ENCODE results near the gene CYS1.
"Not testable (repeated sequence)": the region's sequence is repeated elsewhere in the genome, so short reads cannot be mapped to it uniquely, and the experiment has no call there.

Gene CYS1

DNA sequence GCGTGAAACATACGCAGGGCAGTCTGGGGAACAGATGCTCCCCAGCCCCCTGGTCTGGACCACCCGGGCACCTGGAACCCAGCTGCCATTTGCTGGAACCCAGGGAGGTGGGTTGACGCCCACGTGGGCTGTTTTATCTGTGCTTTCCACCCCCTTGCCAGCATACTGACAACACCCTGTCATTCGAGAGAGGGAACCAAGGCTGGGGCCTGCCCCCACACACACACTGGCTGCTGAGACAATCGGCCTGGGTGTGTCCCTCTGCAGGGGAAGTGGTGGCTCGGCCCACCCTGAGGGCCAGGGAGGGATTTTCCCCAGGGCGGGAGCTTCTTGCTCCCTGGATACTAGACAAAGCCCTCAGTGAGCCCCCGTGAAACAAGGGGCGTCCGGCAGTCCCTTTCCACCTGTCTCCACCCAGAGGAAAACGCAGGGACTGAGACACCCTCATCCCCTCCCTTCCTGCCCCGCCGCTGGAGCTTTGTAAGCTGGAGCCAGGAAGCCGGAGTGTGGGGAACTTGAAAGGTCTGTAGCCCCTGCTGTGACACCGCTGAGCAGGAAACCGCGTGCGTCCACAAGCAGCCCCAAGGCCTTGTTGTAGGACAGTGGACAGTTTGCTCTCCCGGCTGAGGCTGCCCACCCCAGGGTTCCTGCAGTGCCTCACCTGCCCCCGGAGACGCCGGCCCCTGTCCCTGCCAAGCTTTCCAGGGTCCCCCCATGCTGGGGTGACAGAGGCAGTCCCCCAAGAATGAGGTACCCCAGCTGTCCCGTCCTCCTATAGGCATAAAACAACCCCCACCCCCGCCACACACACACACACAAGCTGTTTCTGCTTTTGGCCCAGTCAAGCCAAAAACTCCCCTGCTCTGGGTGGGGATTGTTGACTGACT, 51.0 kb downstream of the CYS1 start:
- DNase-seq = peak; percentile 67

DNA sequence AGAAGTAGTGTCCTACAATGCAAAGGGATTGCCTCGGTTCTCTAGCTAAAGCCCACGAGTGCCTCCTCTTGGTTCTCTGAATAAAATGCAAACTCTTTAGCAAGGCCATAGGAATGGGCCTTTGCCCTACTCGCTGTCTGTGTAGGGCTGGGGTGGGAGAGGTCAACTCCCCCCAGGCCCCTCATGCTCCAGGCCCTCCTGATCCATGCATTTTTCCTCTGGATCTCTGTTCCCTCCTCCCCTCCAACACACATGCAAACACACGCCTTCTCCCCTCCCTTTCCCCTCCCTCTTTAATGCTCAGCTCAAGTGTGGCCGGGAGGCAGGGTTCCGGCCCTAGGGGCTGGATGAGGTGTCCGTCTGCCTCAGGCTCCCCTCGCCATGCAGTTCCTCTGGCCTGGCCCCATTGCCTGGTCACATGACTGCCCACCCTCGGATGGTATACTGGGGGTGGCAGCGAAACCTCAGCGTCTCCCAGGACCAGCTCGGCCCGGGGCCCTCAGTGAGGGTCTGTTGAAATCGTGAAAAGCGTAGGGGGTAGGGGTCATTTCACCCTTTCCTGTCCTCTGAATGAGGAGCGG, 51.7 kb downstream of the CYS1 start:
- no peak for DNase-seq

DNA sequence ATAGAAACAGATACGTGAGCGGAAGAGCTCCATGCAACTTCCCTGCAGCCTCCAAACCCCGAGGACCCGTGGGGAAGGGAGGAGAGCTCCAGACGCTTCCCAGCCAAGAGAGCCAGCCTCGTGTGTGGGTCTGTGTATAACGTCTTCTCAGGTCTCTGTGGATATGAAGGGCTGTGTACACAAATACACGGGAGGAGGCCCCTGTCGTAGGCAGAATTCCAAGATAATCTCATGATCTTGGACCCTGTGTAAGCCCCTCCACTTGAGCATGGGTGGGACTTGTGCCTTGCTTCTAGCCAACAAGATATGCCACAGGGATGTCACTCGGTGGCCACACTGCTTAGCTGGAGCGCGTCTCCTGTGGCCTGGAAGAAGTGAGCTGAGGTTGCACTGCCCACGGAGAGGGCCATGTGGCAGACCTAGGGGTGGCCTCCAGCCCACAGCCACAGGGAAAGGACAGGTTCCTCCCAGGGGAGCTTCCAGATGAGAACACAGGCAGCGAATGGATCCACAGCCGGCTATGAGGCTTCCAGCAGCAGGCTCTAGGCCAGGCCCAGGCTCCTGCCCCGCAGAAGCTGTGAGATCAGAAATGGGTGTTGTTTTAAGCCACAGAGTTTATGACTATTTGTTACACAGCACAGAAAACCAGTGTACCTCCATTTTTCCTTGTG, 52.4 kb downstream of the CYS1 start:
- DNase-seq = no peak

DNA sequence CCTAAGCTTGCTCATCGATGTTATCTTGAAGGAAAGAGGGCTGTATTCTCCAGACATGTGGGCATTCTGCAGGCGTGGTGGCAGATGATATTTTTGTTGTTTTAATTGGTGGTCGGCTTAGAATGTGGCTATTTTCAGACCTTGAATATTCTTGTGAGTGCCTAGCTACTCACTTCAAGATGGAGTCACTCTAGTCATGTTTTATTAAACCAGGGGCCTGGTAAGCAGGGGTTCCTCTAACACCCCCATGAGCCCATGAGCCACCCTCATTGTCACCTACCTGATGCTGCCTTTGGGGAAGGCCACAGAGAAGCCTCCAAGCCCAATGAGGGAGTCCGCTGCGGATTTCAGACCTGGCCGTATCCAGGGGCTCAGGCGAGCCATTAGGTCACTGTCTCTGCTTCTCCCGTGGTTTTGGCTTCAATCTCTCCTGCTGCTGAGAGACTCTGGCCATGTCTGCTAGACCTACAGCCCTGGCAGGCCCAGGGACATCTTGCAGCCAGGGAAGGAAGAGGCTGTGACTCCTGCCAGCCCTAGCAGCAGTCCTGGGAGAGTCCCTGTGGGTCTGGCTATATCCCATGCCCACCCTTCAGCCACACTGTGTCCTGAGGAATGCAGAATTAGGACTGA, 53.2 kb downstream of the CYS1 start:
- no peak for DNase-seq

DNA sequence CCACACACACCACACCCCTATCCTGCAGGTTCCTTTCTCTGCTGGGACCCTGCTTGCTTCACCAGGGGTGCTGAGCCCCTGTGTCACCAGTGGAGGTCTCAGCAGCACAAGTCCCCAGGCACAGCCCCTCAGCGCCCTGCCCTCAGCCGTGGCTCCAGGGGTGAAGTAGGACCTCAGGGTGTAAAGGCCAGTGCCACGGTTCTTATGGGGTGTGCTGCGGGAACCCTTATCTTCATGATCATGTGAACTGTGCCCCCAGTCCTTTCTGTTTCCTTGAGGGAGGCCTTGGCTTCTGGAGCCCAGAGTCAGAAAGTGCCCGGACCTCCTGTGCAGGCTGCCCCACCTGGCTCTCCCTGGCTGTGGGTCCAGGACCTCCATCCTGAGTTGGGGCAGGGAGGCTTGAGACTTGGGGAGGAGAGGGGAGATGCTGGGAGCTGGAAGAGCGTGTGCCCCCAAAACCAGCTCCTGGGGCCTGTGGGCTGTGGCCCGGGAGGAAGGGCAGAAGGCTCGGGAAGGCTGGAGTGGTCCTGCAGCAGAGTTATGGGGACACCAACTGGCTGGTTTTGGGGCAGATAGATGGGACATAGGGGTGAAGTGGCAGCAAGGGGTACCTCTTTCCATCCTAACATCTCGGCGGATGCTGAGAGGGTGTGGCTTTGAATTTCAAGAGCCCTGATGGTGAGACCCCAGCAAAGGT, 57.1 kb downstream of the CYS1 start:
- DNase-seq = no peak

DNA sequence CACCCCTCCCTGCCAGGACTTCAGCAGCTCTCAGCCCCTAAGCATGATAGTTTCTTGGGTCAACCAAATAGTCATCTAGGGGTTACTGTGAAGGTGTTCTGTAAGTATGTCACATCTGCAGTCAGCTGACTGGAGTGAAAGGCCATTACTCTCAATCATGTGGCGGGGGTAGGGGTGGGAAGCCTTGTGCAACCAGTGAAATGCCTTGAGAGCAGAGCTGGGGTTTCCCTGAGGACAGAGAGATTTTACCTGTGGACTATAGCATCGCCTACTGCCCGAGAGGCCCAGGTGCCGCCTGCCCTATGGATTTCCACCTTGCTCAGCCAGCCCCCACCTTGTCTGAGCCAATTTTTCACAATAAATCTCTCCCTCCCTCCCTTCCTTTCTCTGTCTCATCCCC, 57.8 kb downstream of the CYS1 start:
- DNase-seq = no peak

DNA sequence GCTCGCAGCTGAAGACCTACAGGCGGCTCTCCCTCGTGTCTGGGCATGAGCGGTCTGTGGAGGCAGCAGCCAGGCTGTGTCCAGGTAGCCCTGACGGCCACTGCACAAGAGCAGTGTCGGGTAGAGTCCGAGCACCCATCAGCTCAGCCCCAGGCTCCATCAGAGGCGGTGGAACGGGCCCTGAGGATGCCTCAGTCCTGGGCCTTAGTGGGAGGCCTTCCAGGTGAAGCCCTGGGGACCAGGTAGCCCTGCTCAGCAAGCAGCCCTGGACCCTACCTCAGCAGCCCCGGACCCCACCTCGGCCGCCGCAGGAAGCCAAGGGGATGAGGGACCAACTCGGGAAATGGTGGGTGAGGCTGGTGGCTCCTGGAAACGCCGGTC, 58.2 kb downstream of the CYS1 start:
- no peak for DNase-seq

DNA sequence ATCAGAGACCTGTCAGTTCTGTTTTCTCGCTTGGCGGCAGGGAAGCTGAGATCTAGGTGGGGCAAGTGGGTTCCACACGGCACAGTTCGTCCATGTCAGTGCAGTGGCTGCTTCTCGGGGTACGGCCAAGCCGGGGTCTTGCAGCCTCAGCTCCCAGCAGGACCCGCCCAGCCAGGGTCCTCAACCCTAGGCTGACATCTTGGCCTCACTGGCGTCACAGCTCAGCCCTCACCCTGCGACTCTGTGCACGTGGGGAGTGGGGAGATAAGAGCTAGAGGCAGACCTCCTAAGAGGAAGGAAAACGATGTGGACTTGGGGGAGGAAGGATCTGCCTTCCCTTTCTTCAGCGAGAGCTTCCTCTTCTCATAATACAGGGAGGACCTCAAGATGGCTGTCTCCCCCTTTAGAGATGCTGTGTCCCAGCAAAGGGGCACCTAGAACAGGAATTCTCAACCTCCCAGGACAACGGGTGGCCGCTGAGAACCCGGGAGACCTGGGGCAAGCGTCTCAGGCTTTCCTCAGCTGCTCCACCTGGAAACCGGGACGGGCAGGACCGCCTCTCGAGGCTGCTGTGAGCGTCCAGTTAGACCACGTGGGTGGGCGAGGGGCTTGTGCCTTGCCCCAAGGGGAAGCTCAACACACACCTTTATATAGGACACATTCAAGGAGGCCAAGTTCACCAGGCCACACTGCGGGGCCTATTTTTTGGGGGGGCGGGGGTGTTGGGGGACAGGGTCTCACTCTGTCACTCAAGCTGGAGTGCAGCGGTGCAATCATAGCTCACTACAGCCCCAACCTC, 60.4 kb downstream of the CYS1 start:
- no peak for DNase-seq

DNA sequence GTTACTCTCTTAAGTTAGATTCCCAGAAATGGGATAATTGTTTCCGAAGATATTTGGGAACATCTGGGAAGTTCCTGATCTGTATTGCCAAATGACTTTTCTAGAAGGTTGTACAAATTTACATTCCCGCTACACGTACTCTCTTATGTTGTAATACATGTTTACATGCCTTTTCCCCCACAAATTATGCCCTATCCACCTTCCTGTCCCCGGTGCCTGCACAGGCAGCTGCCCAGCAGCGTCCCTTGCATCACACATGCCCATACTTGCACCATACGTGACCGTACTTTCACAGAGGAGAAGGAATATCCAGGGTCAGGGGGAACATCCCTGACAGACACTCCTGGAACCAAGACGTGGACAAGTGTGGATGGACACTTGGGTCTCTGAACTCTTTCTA, 61.0 kb downstream of the CYS1 start:
- no peak for DNase-seq

DNA sequence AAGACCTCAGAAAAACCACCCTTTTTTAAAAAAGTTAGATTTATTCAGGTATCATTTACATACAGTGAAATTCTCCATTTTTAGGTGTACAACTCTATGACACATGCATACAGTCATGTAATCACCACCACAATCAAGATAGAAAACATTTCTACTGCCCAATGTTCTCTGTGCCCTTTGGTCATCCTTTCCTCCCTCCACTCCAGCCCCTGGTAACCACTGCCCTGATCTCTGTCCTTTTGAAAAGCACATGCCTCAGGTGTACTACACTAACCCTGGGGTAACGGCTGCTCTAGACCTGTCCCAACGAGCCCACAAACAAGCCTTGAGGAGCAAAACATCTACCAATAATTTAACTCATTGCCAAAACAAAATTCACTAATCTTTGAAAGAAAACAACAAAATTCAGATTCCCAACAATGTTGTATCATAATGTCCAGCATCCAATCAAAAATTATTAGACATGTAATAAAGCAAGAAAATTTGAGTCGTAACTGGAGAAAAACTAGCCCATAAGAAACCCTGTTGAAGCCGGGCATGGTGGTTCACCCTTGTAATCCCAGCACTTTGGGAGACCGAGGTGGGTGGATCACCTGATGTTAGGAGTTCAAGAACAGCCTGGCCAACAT, 62.8 kb downstream of the CYS1 start:
- no peak for DNase-seq

DNA sequence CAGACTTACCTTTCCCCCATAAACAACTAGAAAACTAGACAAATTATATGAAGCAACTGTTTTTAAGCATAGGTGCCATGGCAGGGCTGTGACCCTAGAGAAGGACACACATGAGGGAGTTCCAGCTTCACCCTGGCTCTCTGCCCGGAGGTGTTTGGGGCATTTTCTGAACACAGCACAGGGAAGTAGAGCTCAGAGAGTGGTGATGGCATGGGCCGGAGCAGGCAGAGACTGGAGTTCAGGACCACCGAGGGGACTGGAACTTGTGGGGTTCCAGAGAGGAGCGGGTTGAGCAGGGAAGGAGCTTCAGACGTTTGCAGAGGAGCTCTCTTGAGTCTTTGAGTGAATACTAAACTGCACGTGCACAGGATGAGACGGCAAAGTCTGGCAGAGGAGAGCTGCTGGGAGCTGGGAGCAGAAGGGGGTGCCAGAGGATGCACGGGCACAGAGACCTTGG, 63.4 kb downstream of the CYS1 start:
- DNase-seq = no peak

DNA sequence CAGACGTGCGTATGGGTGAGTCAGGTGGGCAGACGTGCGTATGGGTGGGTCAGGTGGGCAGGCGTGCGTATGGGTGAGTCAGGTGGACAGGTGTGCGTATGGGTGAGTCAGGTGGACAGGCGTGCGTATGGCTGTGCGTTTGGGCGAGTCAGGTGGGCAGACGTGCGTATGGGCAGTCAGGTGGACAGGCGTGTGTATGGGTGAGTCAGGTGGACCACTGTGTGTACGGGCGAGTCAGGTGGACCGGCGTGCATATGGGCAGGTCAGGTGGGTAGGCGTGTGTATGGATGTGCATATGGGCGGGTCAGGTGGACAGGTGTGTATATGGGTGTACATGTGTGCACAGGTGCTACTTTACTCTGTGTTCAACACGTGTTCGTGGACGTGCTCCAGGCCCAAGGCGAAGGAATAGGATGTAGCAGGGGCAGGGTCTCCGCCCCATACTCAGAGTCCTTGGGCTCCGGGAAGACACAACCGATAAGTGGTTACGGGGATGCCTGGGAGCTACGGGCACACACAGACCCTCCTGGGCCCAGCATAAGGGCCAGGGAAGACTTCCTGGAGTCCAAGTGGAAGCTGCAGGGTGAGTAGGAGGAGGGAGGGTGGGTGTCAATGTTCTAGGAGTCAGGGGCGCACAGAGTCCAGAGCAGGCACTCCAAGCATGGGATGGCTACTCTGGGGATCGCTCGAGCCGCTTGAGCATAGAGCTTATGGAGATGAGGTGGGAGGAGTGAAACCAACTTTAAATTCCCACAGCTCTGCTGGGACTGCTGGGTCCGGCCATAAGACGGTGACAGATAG, 64.0 kb downstream of the CYS1 start:
- no peak for DNase-seq

DNA sequence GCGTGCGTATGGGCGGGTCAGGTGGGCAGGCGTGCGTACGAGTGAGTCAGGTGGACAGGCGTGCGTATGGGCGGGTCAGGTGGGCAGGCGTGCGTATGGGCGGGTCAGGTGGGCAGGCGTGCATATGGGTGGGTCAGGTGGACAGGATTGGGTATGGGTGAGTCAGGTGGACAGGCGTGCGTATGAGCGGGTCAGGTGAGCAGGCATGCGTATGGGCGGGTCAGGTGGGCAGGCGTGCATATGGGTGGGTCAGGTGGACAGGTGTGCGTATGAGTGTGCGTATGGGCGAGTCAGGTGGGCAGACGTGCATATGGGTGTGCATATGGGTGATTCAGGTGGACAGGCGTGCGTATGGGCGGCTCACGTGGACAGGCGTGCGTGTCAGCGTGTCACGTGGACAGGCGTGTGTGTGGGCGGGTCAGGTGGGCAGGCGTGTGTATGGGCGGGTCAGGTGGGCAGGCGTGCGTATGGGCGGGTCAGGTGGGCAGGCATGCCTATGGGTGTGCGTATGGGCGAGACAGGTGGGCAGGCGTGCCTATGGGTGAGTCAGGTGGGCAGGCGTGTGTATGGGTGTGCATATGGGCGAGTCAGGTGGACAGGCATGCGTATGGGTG, 64.7 kb downstream of the CYS1 start:
- DNase-seq = not testable (repeated sequence)

DNA sequence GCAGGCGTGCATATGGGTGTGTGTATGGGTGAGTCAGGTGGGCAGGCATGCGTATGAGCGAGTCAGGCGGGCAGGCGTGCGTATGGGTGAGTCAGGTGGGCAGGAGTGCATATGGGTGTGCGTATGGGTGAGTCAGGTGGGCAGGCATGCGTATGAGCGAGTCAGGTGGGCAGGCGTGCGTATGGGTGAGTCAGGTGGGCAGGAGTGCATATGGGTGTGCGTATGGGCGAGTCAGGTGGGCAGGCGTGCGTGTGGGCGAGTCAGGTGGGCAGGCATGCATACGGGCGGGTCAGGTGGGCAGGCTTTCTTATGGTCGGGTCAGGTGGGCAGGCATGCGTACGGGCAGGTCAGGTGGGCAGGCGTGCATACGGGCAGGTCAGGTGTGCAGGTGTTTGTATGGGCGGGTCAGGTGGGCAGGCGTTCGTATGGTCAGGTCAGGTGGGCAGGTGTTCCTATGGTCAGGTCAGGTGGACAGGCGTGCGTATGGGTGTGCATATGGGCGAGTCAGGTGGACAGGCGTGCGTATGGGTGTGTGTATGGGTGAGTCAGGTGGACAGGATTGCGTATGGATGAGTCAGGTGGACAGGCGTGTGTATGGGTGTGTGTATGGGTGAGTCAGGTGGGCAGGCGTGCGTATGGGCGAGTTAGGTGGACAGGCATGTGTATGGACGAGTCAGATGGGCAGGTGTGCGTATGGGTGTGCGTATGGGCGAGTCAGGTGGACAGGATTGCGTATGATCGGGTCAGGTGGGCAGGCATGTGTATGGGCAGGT, 65.6 kb downstream of the CYS1 start:
- DNase-seq = no peak

DNA sequence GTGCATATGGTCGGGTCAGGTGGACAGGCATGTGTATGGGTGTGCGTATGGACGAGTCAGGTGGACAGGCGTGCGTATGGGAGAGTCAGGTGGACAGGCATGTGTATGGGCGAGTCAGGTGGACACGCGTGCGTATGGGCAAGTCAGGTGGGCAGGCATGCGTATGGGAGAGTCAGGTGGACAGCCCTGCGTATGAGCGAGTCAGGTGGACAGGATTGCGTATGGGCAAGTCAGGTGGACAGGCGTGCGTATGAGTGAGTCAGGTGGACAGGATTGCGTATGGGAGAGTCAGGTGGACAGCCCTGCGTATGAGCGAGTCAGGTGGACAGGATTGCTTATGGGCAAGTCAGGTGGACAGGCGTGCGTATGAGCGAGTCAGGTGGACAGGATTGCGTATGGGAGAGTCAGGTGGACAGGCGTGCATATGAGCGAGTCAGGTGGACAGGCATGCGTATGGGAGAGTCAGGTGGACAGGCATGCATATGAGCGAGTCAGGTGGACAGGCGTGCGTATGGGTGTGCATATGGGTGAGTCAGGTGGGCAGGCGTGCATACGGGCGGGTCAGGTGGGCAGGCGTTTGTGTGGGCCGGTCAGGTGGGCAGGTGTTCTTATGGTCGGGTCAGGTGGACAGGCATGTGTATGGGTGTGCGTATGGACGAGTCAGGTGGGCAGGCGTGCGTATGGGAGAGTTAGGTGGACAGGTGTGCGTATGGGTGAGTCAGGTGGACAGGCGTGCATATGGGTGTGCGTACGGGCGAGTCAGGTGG, 66.4 kb downstream of the CYS1 start:
- not testable (repeated sequence) for DNase-seq

DNA sequence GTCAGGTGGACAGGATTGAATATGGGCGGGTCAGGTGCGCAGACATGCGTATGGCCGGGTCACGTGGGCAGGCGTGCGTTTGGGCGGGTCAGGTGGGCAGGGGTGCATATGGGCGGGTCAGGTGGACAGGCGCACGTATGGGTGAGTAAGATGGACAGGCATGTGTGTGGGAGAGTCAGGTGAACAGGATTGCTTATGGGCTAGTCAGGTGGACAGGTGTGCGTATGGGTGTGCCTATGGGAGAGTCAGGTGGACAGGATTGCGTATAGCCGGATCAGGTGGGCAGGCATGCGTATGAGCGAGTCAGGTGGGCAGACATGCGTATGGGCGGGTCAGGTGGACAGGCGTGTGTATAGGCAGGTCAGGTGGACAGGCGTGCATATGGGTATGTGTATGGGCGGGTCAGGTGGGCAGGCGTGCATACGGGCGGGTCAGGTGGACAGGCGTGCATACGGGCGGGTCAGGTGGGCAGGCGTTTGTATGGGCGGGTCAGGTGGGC, 67.2 kb downstream of the CYS1 start:
- DNase-seq = no peak

DNA sequence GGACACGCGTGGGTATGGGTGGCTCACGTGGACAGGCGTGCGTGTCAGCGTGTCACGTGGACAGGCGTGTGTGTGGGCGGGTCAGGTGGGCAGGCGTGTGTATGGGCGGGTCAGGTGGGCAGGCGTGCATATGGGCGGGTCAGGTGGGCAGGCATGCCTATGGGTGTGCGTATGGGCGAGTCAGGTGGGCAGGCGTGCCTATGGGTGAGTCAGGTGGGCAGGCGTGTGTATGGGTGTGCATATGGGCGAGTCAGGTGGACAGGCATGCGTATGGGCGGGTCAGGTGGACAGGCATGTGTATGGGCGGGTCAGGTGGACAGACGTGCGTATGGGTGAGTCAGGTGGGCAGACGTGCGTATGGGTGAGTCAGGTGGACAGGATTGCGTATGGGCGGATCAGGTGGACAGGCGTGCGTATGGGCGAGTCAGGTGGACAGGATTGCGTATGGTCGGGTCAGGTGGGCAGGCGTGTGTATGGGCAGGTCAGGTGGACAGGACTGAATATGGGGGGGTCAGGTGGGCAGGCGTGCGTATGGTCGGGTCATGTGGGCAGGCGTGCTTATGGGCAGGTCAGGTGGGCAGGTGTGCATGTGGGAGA, 67.7 kb downstream of the CYS1 start:
- DNase-seq = not testable (repeated sequence)

Measured in femur (tissue), 1 donor.